ENCODE data around the gene RHNO1. TPM values are rescaled to one million over a fixed set of nuclear protein-coding genes. Genes with fewer than 3 reads are reported as not detected.

Gene RHNO1
- total RNA-seq, 1 experiment from 2014 or later: 99.8 TPM

DNA sequence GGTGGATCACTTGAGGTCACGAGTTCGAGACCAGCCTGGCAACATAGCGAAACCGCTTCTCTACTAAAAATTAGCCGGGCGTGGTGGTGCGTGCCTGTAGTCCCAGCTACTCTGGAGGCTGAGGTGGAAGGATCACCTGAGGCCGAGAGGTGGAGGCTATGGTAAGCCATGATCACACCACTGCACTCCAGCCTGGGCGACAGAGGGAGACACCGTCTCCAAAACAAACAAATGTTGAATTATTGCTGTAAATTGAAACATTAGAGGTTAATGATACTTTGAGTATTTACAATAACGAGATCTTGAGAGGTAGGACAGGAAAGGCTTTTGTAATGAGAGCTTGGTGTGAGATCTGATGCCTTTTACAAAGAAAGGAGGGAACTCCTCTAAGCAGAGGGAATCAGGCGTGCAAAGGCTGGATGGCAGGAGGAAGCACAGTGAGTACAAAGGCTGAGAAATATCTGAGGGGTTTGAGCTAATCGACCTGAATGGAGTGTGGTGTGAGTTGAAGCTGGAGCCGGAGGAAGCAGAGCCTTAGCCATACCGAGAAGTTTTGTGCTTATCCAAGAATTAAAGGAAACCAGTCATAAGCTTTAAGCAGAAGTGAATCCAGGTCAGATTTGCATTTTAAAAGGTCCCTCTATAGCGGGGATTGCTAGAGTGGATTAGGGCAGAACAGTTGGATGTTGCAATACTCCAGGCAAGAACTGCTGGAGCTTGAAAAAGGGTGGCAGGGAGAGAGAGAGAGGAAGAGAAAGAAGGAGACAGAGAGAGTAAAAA is 1.1 kb downstream of the RHNO1 start:
- intact Hi-C loops (cut with micrococcal nuclease; ENCODE audit: unreplicated experiment): loop anchor here (1.0 to 2.0 kb wide), 4 partner anchors 7 to 65 kb away; partner anchors contain the start of genes ITFG2 and TULP3
- Mint-ChIP-seq H3K4me1 (ENCODE audit: low read depth, unreplicated experiment) (peaks cover 31% of the 10 kb centered on the region), H3K9me3 (ENCODE audit: unreplicated experiment) (no peaks in the 10 kb centered on the region), H3K27me3 (ENCODE audit: insufficient read depth, unreplicated experiment) (no peaks in the 10 kb centered on the region), H3K36me3 (ENCODE audit: insufficient read depth, unreplicated experiment) (peaks cover 60% of the 10 kb centered on the region), H3K4me3 (ENCODE audit: unreplicated experiment) (peak overlapping the region; percentile 75), H3K27ac (ENCODE audit: unreplicated experiment) (peak overlapping the region; percentile 99)
- ChIA-PET CTCF (interaction anchor here (0.7 to 1.8 kb wide), 3 partner anchors 24 to 163 kb away, joined by 3 to 5 read pairs (median 3); no protein-coding TSS in a partner anchor), POLR2A (interaction anchor here (1.1 to 1.5 kb wide), 2 partner anchors 12 to 21 kb away, joined by 3 to 7 read pairs; partner anchors contain the start of gene TULP3)
- no peak for DNase-seq
- TF ChIP-seq, protein P1, sequence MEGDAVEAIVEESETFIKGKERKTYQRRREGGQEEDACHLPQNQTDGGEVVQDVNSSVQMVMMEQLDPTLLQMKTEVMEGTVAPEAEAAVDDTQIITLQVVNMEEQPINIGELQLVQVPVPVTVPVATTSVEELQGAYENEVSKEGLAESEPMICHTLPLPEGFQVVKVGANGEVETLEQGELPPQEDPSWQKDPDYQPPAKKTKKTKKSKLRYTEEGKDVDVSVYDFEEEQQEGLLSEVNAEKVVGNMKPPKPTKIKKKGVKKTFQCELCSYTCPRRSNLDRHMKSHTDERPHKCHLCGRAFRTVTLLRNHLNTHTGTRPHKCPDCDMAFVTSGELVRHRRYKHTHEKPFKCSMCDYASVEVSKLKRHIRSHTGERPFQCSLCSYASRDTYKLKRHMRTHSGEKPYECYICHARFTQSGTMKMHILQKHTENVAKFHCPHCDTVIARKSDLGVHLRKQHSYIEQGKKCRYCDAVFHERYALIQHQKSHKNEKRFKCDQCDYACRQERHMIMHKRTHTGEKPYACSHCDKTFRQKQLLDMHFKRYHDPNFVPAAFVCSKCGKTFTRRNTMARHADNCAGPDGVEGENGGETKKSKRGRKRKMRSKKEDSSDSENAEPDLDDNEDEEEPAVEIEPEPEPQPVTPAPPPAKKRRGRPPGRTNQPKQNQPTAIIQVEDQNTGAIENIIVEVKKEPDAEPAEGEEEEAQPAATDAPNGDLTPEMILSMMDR (IDR thresholded peaks at IDR 0.05; ENCODE audit: insufficient read depth in 1 of 2, low read depth in 1 of 2, low read length in 1 of 2, severe bottlenecking in 1 of 2, unreplicated experiment in 1 of 2): no peak
- BruUV-seq (replicated peaks): no TSS peak
- Histone ChIP-seq H3K4me1 (peaks cover 28% of the 10 kb centered on the region), H3K9me3 (no peaks in the 10 kb centered on the region), H3K27me3 (replicated peaks; ENCODE audit: control insufficient read depth, insufficient read depth, low read length) (no peaks in the 10 kb centered on the region), H3K36me3 (ENCODE audit: control insufficient read depth, insufficient read depth, low read length) (no peaks in the 10 kb centered on the region; the same call in 1 of the 2 replicates), H3K4me3 (ENCODE audit: low read depth, low read length) (peak overlapping the region; percentile 96)

DNA sequence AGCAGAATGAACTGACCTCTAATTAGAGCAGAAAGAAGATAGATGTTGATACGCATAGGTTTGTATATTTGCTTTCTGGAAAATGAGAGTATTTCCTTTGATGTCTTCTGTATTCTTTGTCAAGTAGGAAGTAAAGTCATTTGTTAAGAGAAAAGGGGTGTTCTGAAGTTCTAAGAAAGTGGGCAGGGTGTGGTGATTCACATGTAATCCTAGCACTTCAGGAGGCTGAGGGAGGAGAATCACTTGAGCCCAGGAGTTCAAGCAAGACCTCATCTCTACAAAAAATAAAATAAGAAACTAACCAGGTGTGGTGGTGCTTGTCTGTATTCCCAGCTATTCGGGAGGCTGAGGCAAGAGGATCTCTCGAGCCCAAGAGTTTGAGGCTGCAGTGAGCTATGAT is 2.8 kb downstream of the RHNO1 start:
- BruUV-seq (replicated peaks): no TSS peak
- Histone ChIP-seq H3K36me3 (ENCODE audit: control insufficient read depth, insufficient read depth, low read length) (no peaks in the 10 kb centered on the region; the same call in none of the 2 replicates), H3K27me3 (replicated peaks; ENCODE audit: control insufficient read depth, insufficient read depth, low read length) (no peaks in the 10 kb centered on the region), H3K9me3 (no peaks in the 10 kb centered on the region), H3K4me3 (ENCODE audit: low read depth, low read length) (no peak overlapping the region), H3K4me1 (peaks cover 14% of the 10 kb centered on the region)
- intact Hi-C loops (cut with micrococcal nuclease; ENCODE audit: unreplicated experiment): no loop called here
- DNase-seq: no peak
- Mint-ChIP-seq H3K27ac (ENCODE audit: unreplicated experiment) (no peak overlapping the region), H3K4me3 (ENCODE audit: unreplicated experiment) (no peak overlapping the region), H3K27me3 (ENCODE audit: insufficient read depth, unreplicated experiment) (no peaks in the 10 kb centered on the region), H3K9me3 (ENCODE audit: unreplicated experiment) (no peaks in the 10 kb centered on the region), H3K36me3 (ENCODE audit: insufficient read depth, unreplicated experiment) (peaks cover 56% of the 10 kb centered on the region), H3K4me1 (ENCODE audit: low read depth, unreplicated experiment) (peaks cover 27% of the 10 kb centered on the region)
- ChIA-PET POLR2A (interaction anchor here (1.7 kb wide), 1 partner anchor 11 kb away, joined by 12 read pairs; the partner anchor contains the start of gene TULP3), CTCF (no interaction called here)
- TF ChIP-seq, protein P1 (IDR thresholded peaks at IDR 0.05; ENCODE audit: insufficient read depth in 1 of 2, low read depth in 1 of 2, low read length in 1 of 2, severe bottlenecking in 1 of 2, unreplicated experiment in 1 of 2): no peak

GRCh38 chr12:2884810-2885209 is 7.8 kb downstream of the RHNO1 start:
- Histone ChIP-seq H3K27me3 (replicated peaks; ENCODE audit: control insufficient read depth, insufficient read depth, low read length) (no peaks in the 10 kb centered on the region), H3K36me3 (ENCODE audit: control insufficient read depth, insufficient read depth, low read length) (peaks cover 1% of the 10 kb centered on the region), H3K4me3 (ENCODE audit: low read depth, low read length) (no peak overlapping the region), H3K9me3 (no peaks in the 10 kb centered on the region), H3K4me1 (peaks cover under 1% of the 10 kb centered on the region; the same call in 1 of the 2 replicates)
- H3K9me3 Mint-ChIP-seq (ENCODE audit: unreplicated experiment): no peaks in the 10 kb centered on the region
- no peak overlapping the region for H3K4me3 Mint-ChIP-seq (ENCODE audit: unreplicated experiment)
- ChIA-PET CTCF (interaction anchor here (0.6 to 2.0 kb wide), 15 partner anchors 8 to 282 kb away, joined by 3 to 27 read pairs (median 4); partner anchors contain the start of genes FOXM1 and RHNO1), POLR2A (interaction anchor here (0.5 to 1.0 kb wide), 5 partner anchors 8 to 235 kb away, joined by 3 to 9 read pairs (median 4); partner anchors contain the start of genes FOXM1 and RHNO1)
- H3K4me1 Mint-ChIP-seq (ENCODE audit: low read depth, unreplicated experiment): peaks cover 7% of the 10 kb centered on the region
- no TSS peak for BruUV-seq (replicated peaks)
- H3K36me3 Mint-ChIP-seq (ENCODE audit: insufficient read depth, unreplicated experiment): peaks cover 66% of the 10 kb centered on the region
- DNase-seq: no peak
- TF ChIP-seq, protein P1 (IDR thresholded peaks at IDR 0.05; ENCODE audit: insufficient read depth in 1 of 2, low read depth in 1 of 2, low read length in 1 of 2, severe bottlenecking in 1 of 2, unreplicated experiment in 1 of 2): no peak
- H3K27ac Mint-ChIP-seq (ENCODE audit: unreplicated experiment): no peak overlapping the region
- intact Hi-C loops (cut with micrococcal nuclease; ENCODE audit: unreplicated experiment): loop anchor here (1.0 kb wide), 3 partner anchors 8 to 156 kb away; partner anchors contain the start of genes FOXM1 and RHNO1
- no peaks in the 10 kb centered on the region for H3K27me3 Mint-ChIP-seq (ENCODE audit: insufficient read depth, unreplicated experiment)

Data from Caco-2 (cell line).